22Rv1 (cell line): ENCODE results near the gene NME3.

ENCODE experiments used
- H3K27ac ChIP-seq: fragments of 450-650 bp; 2 replicates; pipeline ENCODE4 v1.5.1; 2017
- ZFX ChIP-seq: fragments of 450-650 bp; IDR thresholded peaks from 2 replicates; pipeline ENCODE4 v1.6.1; 2017; ENCODE audit warnings: antibody characterized with exemption, borderline replicate concordance
- TF ChIP-seq, protein P1 (sequence below): fragments of 450-650 bp; IDR thresholded peaks from 2 replicates; pipeline ENCODE4 v1.5.1; 2017; ENCODE audit warnings: mild to moderate bottlenecking

The NME3 gene

DNA sequence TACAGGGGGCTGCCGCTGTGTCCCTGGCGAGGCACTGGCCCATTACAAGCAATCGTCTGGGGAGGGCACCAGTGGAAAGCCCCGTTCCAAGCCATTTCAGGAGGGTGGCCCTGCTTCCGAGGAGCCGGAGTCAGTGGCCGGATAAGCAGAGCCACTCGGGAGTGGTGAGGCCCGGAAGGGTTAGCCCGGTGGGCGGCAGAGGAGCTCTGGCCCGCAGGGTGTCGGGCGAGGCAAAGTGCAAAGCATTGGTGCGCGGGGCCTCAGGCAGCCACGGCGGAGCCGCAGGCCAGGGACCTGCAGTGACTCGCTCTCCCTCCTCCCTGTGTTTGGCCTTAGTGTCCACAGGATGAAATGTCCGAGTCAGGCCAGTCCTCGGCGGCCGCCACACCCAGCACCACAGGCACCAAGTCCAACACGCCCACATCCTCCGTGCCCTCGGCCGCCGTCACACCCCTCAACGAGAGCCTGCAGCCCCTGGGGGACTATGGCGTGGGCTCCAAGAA, 24.6 kb downstream of the NME3 start:
- no peak overlapping the region for H3K27ac ChIP-seq

GRCh38 chr16:1745900-1746692, 25.2 kb downstream of the NME3 start:
- TF ChIP-seq, protein P1, sequence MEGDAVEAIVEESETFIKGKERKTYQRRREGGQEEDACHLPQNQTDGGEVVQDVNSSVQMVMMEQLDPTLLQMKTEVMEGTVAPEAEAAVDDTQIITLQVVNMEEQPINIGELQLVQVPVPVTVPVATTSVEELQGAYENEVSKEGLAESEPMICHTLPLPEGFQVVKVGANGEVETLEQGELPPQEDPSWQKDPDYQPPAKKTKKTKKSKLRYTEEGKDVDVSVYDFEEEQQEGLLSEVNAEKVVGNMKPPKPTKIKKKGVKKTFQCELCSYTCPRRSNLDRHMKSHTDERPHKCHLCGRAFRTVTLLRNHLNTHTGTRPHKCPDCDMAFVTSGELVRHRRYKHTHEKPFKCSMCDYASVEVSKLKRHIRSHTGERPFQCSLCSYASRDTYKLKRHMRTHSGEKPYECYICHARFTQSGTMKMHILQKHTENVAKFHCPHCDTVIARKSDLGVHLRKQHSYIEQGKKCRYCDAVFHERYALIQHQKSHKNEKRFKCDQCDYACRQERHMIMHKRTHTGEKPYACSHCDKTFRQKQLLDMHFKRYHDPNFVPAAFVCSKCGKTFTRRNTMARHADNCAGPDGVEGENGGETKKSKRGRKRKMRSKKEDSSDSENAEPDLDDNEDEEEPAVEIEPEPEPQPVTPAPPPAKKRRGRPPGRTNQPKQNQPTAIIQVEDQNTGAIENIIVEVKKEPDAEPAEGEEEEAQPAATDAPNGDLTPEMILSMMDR: no peak
- no peak for TF ChIP-seq ZFX
- no peak overlapping the region for H3K27ac ChIP-seq

More for the DNA sequence above, 24.6 kb downstream of the NME3 start:
- TF ChIP-seq, protein P1: no peak
- no peak for TF ChIP-seq ZFX

- TF ChIP-seq ZFX: no peak
- TF ChIP-seq, protein P1: no peak
- no peak overlapping the region for H3K27ac ChIP-seq
Measured at GRCh38 chr16:1745181-1745899, 26.0 kb downstream of the NME3 start.

GRCh38 chr16:1744338-1744840, 27.0 kb downstream of the NME3 start:
- no peak overlapping the region for H3K27ac ChIP-seq
- TF ChIP-seq ZFX: no peak
- TF ChIP-seq, protein P1: no peak

DNA sequence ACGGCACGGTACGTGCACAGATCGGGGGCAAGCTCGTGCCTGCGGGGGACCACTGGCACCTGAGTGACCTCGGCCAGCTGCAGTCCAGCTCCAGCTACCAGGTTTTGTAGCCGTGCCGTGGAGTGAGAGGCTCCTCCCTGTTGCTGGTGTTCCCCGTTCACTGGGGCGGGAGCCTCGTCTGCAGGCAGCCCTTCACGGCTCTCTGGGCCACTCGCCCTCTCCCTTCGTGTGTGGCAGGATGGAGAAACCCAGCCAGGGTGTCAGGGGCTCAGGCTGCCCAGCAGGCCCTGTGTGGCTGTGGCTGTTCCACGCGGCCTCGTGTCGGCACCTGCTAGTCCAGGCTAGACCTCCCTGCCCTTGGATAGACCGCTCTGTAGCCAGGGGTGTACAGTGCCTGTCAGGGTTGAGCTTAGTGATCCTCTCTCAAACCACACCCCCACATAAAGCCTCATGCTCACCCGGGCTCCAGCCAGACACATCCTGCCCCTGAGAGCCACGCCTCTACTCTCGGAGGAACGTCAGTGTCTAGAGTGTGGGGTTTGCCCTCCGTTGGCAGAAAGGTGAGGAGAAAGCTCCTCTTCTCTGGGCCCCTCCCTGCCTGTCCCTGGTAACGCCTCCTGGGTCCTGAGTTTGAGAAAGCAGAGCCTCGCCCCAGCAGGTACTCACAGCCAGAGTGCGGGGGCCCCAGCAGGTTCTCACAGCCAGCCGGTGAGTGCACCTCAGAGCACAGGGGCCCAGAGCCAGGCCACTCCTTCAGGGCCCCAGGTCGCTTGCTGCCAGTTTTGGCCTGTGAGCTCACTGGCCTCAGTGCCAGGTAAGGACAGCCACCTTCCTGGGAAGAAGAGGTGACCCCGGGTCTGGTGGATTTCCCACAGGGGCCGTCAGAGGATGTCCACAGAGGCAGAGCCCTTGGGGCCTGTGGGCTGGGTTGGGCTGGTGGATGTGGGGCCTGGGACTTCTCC, 27.7 kb downstream of the NME3 start:
- TF ChIP-seq ZFX: no peak
- TF ChIP-seq, protein P1: no peak
- H3K27ac ChIP-seq: no peak overlapping the region

DNA sequence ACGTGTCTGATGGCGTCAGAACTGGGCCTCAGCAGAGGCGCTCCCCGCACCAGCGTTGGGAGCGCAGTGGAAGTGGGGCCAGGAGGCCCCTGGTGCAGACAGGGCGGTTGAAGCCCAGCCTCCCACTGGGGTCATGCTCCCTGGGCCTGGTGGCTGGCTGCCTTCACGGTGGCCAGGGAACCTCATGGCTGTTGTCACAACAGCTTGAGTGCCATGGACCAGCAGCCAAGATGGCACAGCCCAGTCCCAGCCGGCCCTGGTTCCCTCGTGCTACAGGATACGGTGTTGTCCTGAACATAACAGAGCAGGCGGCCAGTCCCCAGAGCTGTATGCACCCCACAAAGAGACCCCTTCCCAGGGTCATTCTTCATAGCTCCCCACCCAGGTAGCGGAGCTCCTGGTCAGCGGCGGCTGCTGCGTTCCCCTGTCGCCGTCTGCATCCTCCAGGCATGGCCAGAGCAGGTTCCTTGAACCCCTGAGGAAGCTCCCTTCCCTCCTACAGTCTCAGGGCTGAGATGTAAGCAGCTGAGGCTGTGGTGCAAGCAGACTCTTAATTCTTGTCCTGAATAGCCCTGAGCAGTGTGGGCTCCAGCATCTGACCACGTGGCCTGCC, 29.7 kb downstream of the NME3 start:
- TF ChIP-seq, protein P1: no peak
- no peak for TF ChIP-seq ZFX

More for the DNA sequence above, 29.7 kb downstream of the NME3 start:
- H3K27ac ChIP-seq: no peak overlapping the region
